ENCODE data around the gene ACOXL.
A peak's percentile ranks its signal among the peaks of the same experiment; 100 is the strongest.

Gene ACOXL

GRCh38 chr2:111118981-111119821, 386.8 kb downstream of the ACOXL start:
- DNase-seq: peak; percentile 12

GRCh38 chr2:111119822-111120252, 387.5 kb downstream of the ACOXL start:
- DNase-seq: no peak

- peak; percentile 77 for DNase-seq
These were observed 388.1 kb downstream of the ACOXL start, which contains the start of gene BCL2L11 for GRCh38 chr2:111120253-111121027. BCL2L11 (plus strand) TSS chr2:111120914; CDS start chr2:111123746, 2,832 bp downstream.

GRCh38 chr2:111121028-111121827, 388.9 kb downstream of the ACOXL start:
- peak; percentile 34 for DNase-seq

GRCh38 chr2:111121828-111122630, 389.7 kb downstream of the ACOXL start:
- peak; percentile 65 for DNase-seq

GRCh38 chr2:111122631-111123421, 390.5 kb downstream of the ACOXL start:
- DNase-seq: no peak

GRCh38 chr2:111123751-111124150, 391.4 kb downstream of the ACOXL start:
- DNase-seq: no peak

- DNase-seq: no peak
These were observed 394.2 kb downstream of the ACOXL start for GRCh38 chr2:111126581-111126980.

- DNase-seq: no peak
These were observed 395.0 kb downstream of the ACOXL start for GRCh38 chr2:111127351-111127750.

GRCh38 chr2:111128096-111128495, 395.7 kb downstream of the ACOXL start:
- no peak for DNase-seq

- DNase-seq: no peak
These were observed 401.2 kb downstream of the ACOXL start for GRCh38 chr2:111133603-111134002.

GRCh38 chr2:111134055-111134454, 401.7 kb downstream of the ACOXL start:
- DNase-seq: no peak

GRCh38 chr2:111135237-111135909, 403.0 kb downstream of the ACOXL start:
- no peak for DNase-seq

GRCh38 chr2:111135910-111136297, 403.5 kb downstream of the ACOXL start:
- DNase-seq: no peak

GRCh38 chr2:111138839-111139238, 406.5 kb downstream of the ACOXL start:
- DNase-seq: no peak

- no peak for DNase-seq
These were observed 407.4 kb downstream of the ACOXL start for GRCh38 chr2:111139637-111140317.

GRCh38 chr2:111140815-111141214, 408.4 kb downstream of the ACOXL start:
- no peak for DNase-seq

- no peak for DNase-seq
These were observed 409.7 kb downstream of the ACOXL start for GRCh38 chr2:111142101-111142500.

GRCh38 chr2:111143107-111143842, 410.9 kb downstream of the ACOXL start:
- no peak for DNase-seq

Measured in effector CD8-positive, alpha-beta T cell (primary cell).